Neural progenitor cell (in vitro differentiated cells): ENCODE results near the gene E2F8. TPM values are rescaled to one million over a fixed set of nuclear protein-coding genes. Genes with fewer than 3 reads are reported as not detected.

Experiments used
- DNase-seq: peaks from one replicate; pipeline ENCODE4 v3.0.0-alpha.2; 2016; ENCODE audit warnings: low spot score
- H2AFZ ChIP-seq: fragments of 200-600 bp; sonication (generic); replicated peaks from 2 replicates; pipeline ENCODE4 v1.6.1; 2016; ENCODE audit warnings: antibody characterized with exemption
- H3F3A ChIP-seq: fragments of 200-600 bp; sonication (generic); 2 replicates; pipeline ENCODE4 v1.6.1; 2016; ENCODE audit warnings: antibody characterized with exemption, low read depth
- H3K27ac ChIP-seq: fragments of 200-600 bp; sonication (generic); 2 replicates; pipeline ENCODE4 v1.5.1; 2016; ENCODE audit warnings: mild to moderate bottlenecking
- H3K27me3 ChIP-seq: fragments of 200-600 bp; sonication (generic); 2 replicates; pipeline ENCODE4 v1.6.1; 2016; ENCODE audit warnings: mild to moderate bottlenecking, moderate library complexity
- H3K36me3 ChIP-seq: fragments of 200-600 bp; sonication (generic); 2 replicates; pipeline ENCODE4 v1.5.1; 2016
- H3K4me1 ChIP-seq: fragments of 200-600 bp; sonication (generic); 2 replicates; pipeline ENCODE4 v1.6.1; 2016; ENCODE audit warnings: mixed run types
- H3K4me2 ChIP-seq: fragments of 200-600 bp; sonication (generic); 2 replicates; pipeline ENCODE4 v1.6.1; 2016
- H3K4me3 ChIP-seq: fragments of 200-600 bp; sonication (generic); 2 replicates; pipeline ENCODE4 v1.5.1; 2016
- H3K79me2 ChIP-seq: fragments of 200-600 bp; sonication (generic); 2 replicates; pipeline ENCODE4 v1.6.1; 2016; ENCODE audit warnings: low read depth
- H3K9ac ChIP-seq: fragments of 200-600 bp; sonication (generic); 2 replicates; pipeline ENCODE4 v1.6.1; 2016
- H3K9me3 ChIP-seq: fragments of 200-600 bp; sonication (generic); 2 replicates; pipeline ENCODE4 v1.5.1; 2016; ENCODE audit warnings: low read depth
- H4K20me1 ChIP-seq: fragments of 200-600 bp; sonication (generic); 2 replicates; pipeline ENCODE4 v1.6.1; 2016; ENCODE audit warnings: low read depth
- H3K27ac Mint-ChIP-seq: 3 replicates; pipeline ENCODE4 v1.8.0; 2021; ENCODE audit warnings: mixed read lengths
- H3K27me3 Mint-ChIP-seq: 2 replicates; pipeline ENCODE4 v1.8.0; 2022; ENCODE audit warnings: low read depth, mild to moderate bottlenecking, inconsistent platforms, moderate library complexity, mixed read lengths; ENCODE audit not compliant: insufficient read depth
- H3K36me3 Mint-ChIP-seq: 3 replicates; pipeline ENCODE4 v1.8.0; 2021; ENCODE audit warnings: mixed read lengths
- H3K4me1 Mint-ChIP-seq: 3 replicates; pipeline ENCODE4 v1.8.0; 2021; ENCODE audit warnings: mixed read lengths
- H3K4me3 Mint-ChIP-seq: 3 replicates; pipeline ENCODE4 v1.8.0; 2021; ENCODE audit warnings: mild to moderate bottlenecking, moderate library complexity, mixed read lengths
- H3K9me3 Mint-ChIP-seq: 3 replicates; pipeline ENCODE4 v1.8.0; 2020; ENCODE audit warnings: mixed read lengths
- EZH2 ChIP-seq: fragments of 200-600 bp; sonication (generic); IDR thresholded peaks from 2 replicates; pipeline ENCODE4 v1.6.1; 2017; ENCODE audit warnings: antibody characterized with exemption, mild to moderate bottlenecking, moderate library complexity
- EZH2phosphoT487 ChIP-seq: fragments of 200-600 bp; sonication (generic); IDR thresholded peaks from 2 replicates; pipeline ENCODE4 v1.6.1; 2017; ENCODE audit warnings: antibody characterized with exemption
- total RNA-seq: library from RNA; depleted of rRNA; stranded (reverse); fragments of >200 nt; gene quantifications from 2 replicates; pipeline ENCODE4 v1.2.3, GENCODE V29; 2015; ENCODE audit warnings: low replicate concordance
- TF ChIP-seq, protein P1 (sequence below): fragments of 200-600 bp; sonication (generic); IDR thresholded peaks from 2 replicates; pipeline ENCODE4 v1.5.1; 2017; ENCODE audit warnings: antibody characterized with exemption, mild to moderate bottlenecking

E2F8 gene
- total RNA-seq, 1 donor from 2014 or later = 5.7 TPM

DNA sequence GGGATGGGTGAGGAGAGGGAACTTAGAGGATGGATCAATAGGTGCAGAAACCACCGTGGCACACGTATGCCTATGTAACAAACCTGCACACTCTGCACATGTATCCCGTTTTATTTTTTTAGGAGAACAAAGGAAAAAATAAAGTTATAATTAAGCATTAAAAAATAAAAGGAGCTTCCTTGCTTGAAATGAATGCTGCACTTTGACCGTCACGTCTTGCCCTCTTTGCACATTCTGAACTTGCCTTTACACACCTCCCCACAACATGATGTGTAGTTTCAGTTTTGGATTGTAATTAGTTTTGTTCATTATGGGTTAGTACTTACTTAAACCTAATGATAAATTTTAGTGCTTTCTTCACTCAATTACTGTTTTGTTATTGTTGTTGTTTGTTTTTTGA lies 35.9 kb downstream of the E2F8 start:
- Histone ChIP-seq H3K79me2 (no peaks in the 10 kb centered on the region), H3F3A (no peaks in the 10 kb centered on the region), H3K27ac (no peak overlapping the region), H3K9me3 (no peaks in the 10 kb centered on the region), H3K27me3 (no peaks in the 10 kb centered on the region), H4K20me1 (no peaks in the 10 kb centered on the region), H2AFZ (no peak overlapping the region), H3K4me3 (no peak overlapping the region), H3K36me3 (no peaks in the 10 kb centered on the region), H3K4me2 (no peak overlapping the region), H3K9ac (no peak overlapping the region), H3K4me1 (peaks cover 13% of the 10 kb centered on the region)
- Mint-ChIP-seq H3K9me3 (peaks cover 3% of the 10 kb centered on the region), H3K27me3 (peaks cover 8% of the 10 kb centered on the region), H3K4me3 (no peak overlapping the region), H3K27ac (no peak overlapping the region), H3K36me3 (no peaks in the 10 kb centered on the region), H3K4me1 (peaks cover 11% of the 10 kb centered on the region)
- TF ChIP-seq EZH2phosphoT487 = no peak
- TF ChIP-seq EZH2 = no peak
- TF ChIP-seq, protein P1, sequence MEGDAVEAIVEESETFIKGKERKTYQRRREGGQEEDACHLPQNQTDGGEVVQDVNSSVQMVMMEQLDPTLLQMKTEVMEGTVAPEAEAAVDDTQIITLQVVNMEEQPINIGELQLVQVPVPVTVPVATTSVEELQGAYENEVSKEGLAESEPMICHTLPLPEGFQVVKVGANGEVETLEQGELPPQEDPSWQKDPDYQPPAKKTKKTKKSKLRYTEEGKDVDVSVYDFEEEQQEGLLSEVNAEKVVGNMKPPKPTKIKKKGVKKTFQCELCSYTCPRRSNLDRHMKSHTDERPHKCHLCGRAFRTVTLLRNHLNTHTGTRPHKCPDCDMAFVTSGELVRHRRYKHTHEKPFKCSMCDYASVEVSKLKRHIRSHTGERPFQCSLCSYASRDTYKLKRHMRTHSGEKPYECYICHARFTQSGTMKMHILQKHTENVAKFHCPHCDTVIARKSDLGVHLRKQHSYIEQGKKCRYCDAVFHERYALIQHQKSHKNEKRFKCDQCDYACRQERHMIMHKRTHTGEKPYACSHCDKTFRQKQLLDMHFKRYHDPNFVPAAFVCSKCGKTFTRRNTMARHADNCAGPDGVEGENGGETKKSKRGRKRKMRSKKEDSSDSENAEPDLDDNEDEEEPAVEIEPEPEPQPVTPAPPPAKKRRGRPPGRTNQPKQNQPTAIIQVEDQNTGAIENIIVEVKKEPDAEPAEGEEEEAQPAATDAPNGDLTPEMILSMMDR = no peak
- no peak for DNase-seq

DNA sequence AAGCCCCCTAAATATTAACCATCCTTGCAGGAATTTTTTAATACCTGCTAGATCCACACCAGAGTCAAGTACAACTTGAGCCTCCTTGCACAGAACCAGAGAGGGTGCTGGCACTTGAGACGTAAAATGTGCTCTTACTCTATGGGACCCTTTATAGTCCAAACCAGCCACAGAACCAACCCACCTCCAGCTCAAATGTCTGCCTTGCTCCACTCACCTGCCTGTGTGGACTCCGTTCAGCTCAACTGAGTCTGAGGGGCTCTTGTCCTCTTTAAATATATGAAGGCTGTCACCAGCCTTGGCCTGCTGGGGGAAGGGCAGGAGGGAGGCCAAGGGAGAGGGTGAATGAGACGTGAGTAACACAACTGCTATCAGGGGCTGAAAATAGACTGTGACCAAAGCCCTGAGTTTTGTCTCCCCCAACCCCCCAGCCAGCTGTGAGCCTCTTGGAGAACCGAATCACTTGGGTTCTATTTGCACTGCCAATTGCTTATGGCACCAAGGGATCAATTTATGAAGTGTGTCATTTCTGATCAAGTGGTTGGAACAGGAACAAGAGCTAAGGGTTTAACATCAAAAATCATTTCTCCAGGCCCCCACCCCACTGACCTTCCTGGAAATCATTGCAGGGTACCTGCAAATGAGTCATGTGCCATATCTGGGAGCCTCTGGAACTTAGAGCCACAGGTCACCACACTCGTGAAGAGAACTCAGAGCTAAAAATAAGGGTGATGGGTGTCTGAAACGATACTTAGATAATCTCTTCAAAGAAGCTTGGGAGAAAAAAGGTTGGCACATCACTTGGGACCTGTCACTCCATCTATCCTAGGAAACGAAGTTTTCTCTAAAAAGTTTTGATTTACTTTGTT lies 38.8 kb downstream of the E2F8 start, which contains the start of gene CSRP3:
CSRP3 (minus strand) TSS at position 247 of the 869 bp plus-strand sequence. CDS start 9,535 bp downstream, outside the sequence.
- H2AFZ ChIP-seq = no peak within 1 kb of the TSS
- H3K36me3 Mint-ChIP-seq = no peaks in the 10 kb centered on the region
- DNase-seq = no peak
- no peak within 1 kb of the TSS for H3K4me3 ChIP-seq
- no peak within 1 kb of the TSS for H3K4me2 ChIP-seq
- H3K27me3 ChIP-seq = no peaks in the 10 kb centered on the region
- H3K27ac Mint-ChIP-seq = no peak within 1 kb of the TSS
- H3K9me3 Mint-ChIP-seq = peaks cover 3% of the 10 kb centered on the region
- no peaks in the 10 kb centered on the region for H3K79me2 ChIP-seq
- H4K20me1 ChIP-seq = no peaks in the 10 kb centered on the region
- no peak within 1 kb of the TSS for H3K9ac ChIP-seq
- H3K27me3 Mint-ChIP-seq = peaks cover 4% of the 10 kb centered on the region
- no peaks in the 10 kb centered on the region for H3K36me3 ChIP-seq
- no peak within 1 kb of the TSS for H3K4me3 Mint-ChIP-seq
- no peaks in the 10 kb centered on the region for H3K4me1 Mint-ChIP-seq
- H3K9me3 ChIP-seq = no peaks in the 10 kb centered on the region
- TF ChIP-seq, protein P1 = no peak
- no peak for TF ChIP-seq EZH2phosphoT487
- TF ChIP-seq EZH2 = no peak
- peaks cover 1% of the 10 kb centered on the region for H3K4me1 ChIP-seq
- no peak within 1 kb of the TSS for H3K27ac ChIP-seq
- no peaks in the 10 kb centered on the region for H3F3A ChIP-seq

DNA sequence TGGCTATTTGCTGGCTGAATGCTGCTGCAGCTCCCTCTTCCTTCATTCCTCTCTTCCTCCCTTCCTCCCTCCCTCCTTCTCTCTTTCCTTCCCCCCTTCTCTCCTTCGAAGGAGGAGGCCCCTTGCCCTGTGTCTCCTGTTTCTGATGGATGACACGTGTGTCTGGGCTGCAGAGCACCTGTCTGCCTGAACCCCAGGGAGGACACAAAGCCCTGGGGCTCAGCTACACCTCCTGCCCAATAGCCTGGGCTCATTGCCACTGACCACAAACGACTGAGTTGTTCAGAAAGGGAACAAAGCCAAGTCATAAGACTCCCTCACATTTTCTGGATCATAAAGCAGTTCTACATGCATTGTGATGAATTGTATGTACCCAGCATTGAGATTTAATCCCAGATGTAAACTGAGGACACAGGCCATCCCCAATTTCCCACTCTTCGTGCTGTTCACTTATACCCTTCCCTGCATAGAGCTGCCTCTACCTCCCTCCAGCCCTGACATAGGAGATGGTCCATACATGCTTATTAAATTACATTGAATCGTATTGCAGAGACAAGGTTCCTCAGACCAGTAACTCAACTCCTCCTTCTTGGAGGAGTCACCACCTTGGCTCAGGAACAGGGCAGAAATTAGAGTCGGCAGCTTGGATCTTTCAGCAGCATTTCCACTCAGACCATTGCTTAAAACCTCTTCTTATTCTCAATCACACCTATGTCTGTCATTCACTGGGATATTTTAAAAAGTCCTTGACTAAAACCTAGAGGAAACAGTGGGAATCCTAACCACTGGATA lies 40.1 kb downstream of the E2F8 start:
- no peak overlapping the region for H3K27ac ChIP-seq

More for the DNA sequence above, 40.1 kb downstream of the E2F8 start:
- Histone ChIP-seq H3K9ac (no peak overlapping the region), H3K36me3 (no peaks in the 10 kb centered on the region), H3F3A (no peaks in the 10 kb centered on the region), H3K4me3 (no peak overlapping the region), H4K20me1 (no peaks in the 10 kb centered on the region), H3K27me3 (no peaks in the 10 kb centered on the region), H3K4me1 (no peaks in the 10 kb centered on the region), H2AFZ (no peak overlapping the region), H3K9me3 (no peaks in the 10 kb centered on the region), H3K4me2 (no peak overlapping the region), H3K79me2 (no peaks in the 10 kb centered on the region)
- no peaks in the 10 kb centered on the region for H3K4me1 Mint-ChIP-seq
- no peak for DNase-seq
- H3K9me3 Mint-ChIP-seq = peaks cover 3% of the 10 kb centered on the region
- no peak for TF ChIP-seq EZH2
- TF ChIP-seq, protein P1 = no peak
- H3K27ac Mint-ChIP-seq = no peak overlapping the region
- H3K36me3 Mint-ChIP-seq = no peaks in the 10 kb centered on the region
- H3K4me3 Mint-ChIP-seq = no peak overlapping the region
- H3K27me3 Mint-ChIP-seq = peaks cover 9% of the 10 kb centered on the region
